Naive thymus-derived CD8-positive, alpha-beta T cell (primary cell): ENCODE data around the gene RNF207. TPM values are rescaled to one million over a fixed set of nuclear protein-coding genes. Genes with fewer than 3 reads are reported as not detected.

Experiments
- ATAC-seq, 2 donors: fragments of 150-1000 bp; cut with Tn5 transposase in 1 of 2; sonication (Bioruptor Pico), chemical (Tn5 transposase) in 1 of 2; 1 replicate in 1 of 2; 2 replicates in 1 of 2; pipeline ENCODE4 v1.10.0; 2021; ENCODE audit warnings: mild to moderate bottlenecking in 2 of 2, moderate library complexity in 2 of 2
- POLR2A ChIA-PET: fragments of 350-600 bp; sonication (Branson Sonifier 250); formaldehyde crosslinking; loops from one replicate; lab custom pipeline; 2021; ENCODE audit warnings: antibody characterized with exemption; lab: Charles Lee
- DNase-seq, 10 donors: peaks; one replicate each; pipeline versions ENCODE4 v3.0.0 to v3.0.0-alpha.2; 2020 to 2022
- H3K27ac Mint-ChIP-seq, 10 donors: one replicate each; pipeline ENCODE4 v1.8.0; 2020 to 2022; ENCODE audit warnings: mild to moderate bottlenecking in 10 of 10, mixed read lengths in 10 of 10, moderate library complexity in 4 of 10, inconsistent platforms in 1 of 10
- H3K27me3 Mint-ChIP-seq, 5 donors: one replicate each; pipeline ENCODE4 v1.8.0; 2021 to 2022; ENCODE audit warnings: mixed read lengths in 5 of 5
- H3K36me3 Mint-ChIP-seq, 3 donors: one replicate each; pipeline ENCODE4 v1.8.0; 2020 to 2022; ENCODE audit warnings: mixed read lengths in 3 of 3, mild to moderate bottlenecking in 2 of 3, inconsistent platforms in 1 of 3
- H3K4me1 Mint-ChIP-seq, 4 donors: one replicate each; pipeline ENCODE4 v1.8.0; 2021 to 2022; ENCODE audit warnings: mixed read lengths in 4 of 4
- H3K4me3 Mint-ChIP-seq, 10 donors: one replicate each; pipeline ENCODE4 v1.8.0; 2020 to 2022; ENCODE audit warnings: mild to moderate bottlenecking in 10 of 10, mixed read lengths in 10 of 10, moderate library complexity in 6 of 10, inconsistent platforms in 1 of 10
- H3K9me3 Mint-ChIP-seq, 9 donors: one replicate each; pipeline ENCODE4 v1.8.0; 2020 to 2022; ENCODE audit warnings: mixed read lengths in 9 of 9, mild to moderate bottlenecking in 3 of 9, inconsistent platforms in 1 of 9, moderate library complexity in 1 of 9
- polyA plus RNA-seq, 3 donors: library from polyadenylated mRNA; unstranded; fragments of 300-500 nt; fragmentation: Illumina TruSeq; gene quantifications; one replicate each; pipeline ENCODE4 v1.2.3, GENCODE V29; 2021
- total RNA-seq, 8 experiments: library from RNA in 2 of 8; stranded (reverse) in 2 of 8; gene quantifications; one replicate each; pipeline ENCODE4 v1.2.3 and lab custom pipeline; 2021 to 2026

RNF207 gene
- total and polyA plus RNA-seq, 5 experiments from 2014 or later: 0.36 to 0.47 TPM; not detected in 3

- H3K36me3 Mint-ChIP-seq: peaks cover 0 to 3% (median 2%) of the 10 kb centered on the region in 3 donors
- POLR2A ChIA-PET: no interaction called here
- H3K4me3 Mint-ChIP-seq: peak overlapping the region in 1 of 10 donors; percentile 22
- no peaks in the 10 kb centered on the region for H3K9me3 Mint-ChIP-seq
- no peak overlapping the region for H3K27ac Mint-ChIP-seq
- ATAC-seq (no peak), DNase-seq (no peak)
- peaks cover 3 to 13% (median 11%) of the 10 kb centered on the region in 4 donors for H3K4me1 Mint-ChIP-seq
- peaks cover 10 to 55% (median 24%) of the 10 kb centered on the region in 5 donors for H3K27me3 Mint-ChIP-seq
Measured at GRCh38 chr1:6248932-6249738, 43.2 kb downstream of the RNF207 start.

- Mint-ChIP-seq H3K4me3 (peak overlapping the region in 3 of 10 donors; percentile 22 to 53 (median 38)), H3K4me1 (peaks cover 3 to 12% (median 10%) of the 10 kb centered on the region in 4 donors)
Measured at GRCh38 chr1:6249739-6250689, 44.1 kb downstream of the RNF207 start.

GRCh38 chr1:6251233-6251632 lies 45.3 kb downstream of the RNF207 start:
- H3K36me3 Mint-ChIP-seq: peaks cover 0 to 3% (median 2%) of the 10 kb centered on the region in 3 donors
- peaks cover 3 to 10% (median 8%) of the 10 kb centered on the region in 4 donors for H3K4me1 Mint-ChIP-seq
- DNase-seq (no peak), ATAC-seq (no peak)
- POLR2A ChIA-PET: no interaction called here
- H3K4me3 Mint-ChIP-seq: no peak overlapping the region
- H3K27ac Mint-ChIP-seq: no peak overlapping the region
- H3K9me3 Mint-ChIP-seq: no peaks in the 10 kb centered on the region
- peaks cover 10 to 46% (median 21%) of the 10 kb centered on the region in 5 donors for H3K27me3 Mint-ChIP-seq

More at GRCh38 chr1:6249739-6250689, 44.1 kb downstream of the RNF207 start:
- POLR2A ChIA-PET: interaction anchor here (0.6 kb wide), 1 partner anchor 88 kb away, joined by 7 read pairs; no protein-coding TSS in a partner anchor
- ATAC-seq (no peak), DNase-seq (no peak)
- Mint-ChIP-seq H3K36me3 (peaks cover 0 to 3% (median 2%) of the 10 kb centered on the region in 3 donors), H3K27ac (no peak overlapping the region), H3K9me3 (no peaks in the 10 kb centered on the region), H3K27me3 (peaks cover 10 to 48% (median 21%) of the 10 kb centered on the region in 5 donors)

GRCh38 chr1:6251681-6252373 lies 45.9 kb downstream of the RNF207 start:
- Mint-ChIP-seq H3K4me1 (peaks cover 0 to 5% (median 2%) of the 10 kb centered on the region in 4 donors), H3K9me3 (no peaks in the 10 kb centered on the region), H3K27ac (no peak overlapping the region), H3K27me3 (peaks cover 6 to 40% (median 17%) of the 10 kb centered on the region in 5 donors), H3K4me3 (no peak overlapping the region), H3K36me3 (no peaks in the 10 kb centered on the region)
- no peak for ATAC-seq
- no peak for DNase-seq
- POLR2A ChIA-PET: interaction anchor here (0.6 kb wide), 1 partner anchor 215 kb away, joined by 3 read pairs; no protein-coding TSS in a partner anchor

- ATAC-seq: no peak
- no peak overlapping the region for H3K4me3 Mint-ChIP-seq
- DNase-seq: no peak
- POLR2A ChIA-PET: no interaction called here
- H3K4me1 Mint-ChIP-seq: peaks cover 0 to 5% (median 2%) of the 10 kb centered on the region in 4 donors
- H3K27me3 Mint-ChIP-seq: peaks cover 1 to 36% (median 14%) of the 10 kb centered on the region in 5 donors
- H3K27ac Mint-ChIP-seq: no peak overlapping the region
- no peaks in the 10 kb centered on the region for H3K9me3 Mint-ChIP-seq
- H3K36me3 Mint-ChIP-seq: no peaks in the 10 kb centered on the region
Measured at GRCh38 chr1:6252374-6252710, 46.4 kb downstream of the RNF207 start.

GRCh38 chr1:6253380-6253779 lies 47.5 kb downstream of the RNF207 start:
- no peaks in the 10 kb centered on the region for H3K36me3 Mint-ChIP-seq
- H3K4me1 Mint-ChIP-seq: peaks cover 0 to 3% (median 1%) of the 10 kb centered on the region in 4 donors
- H3K9me3 Mint-ChIP-seq: no peaks in the 10 kb centered on the region
- no peak for ATAC-seq
- POLR2A ChIA-PET: no interaction called here
- H3K27me3 Mint-ChIP-seq: peaks cover 0 to 25% (median 10%) of the 10 kb centered on the region in 5 donors
- DNase-seq: no peak
- no peak overlapping the region for H3K4me3 Mint-ChIP-seq
- no peak overlapping the region for H3K27ac Mint-ChIP-seq

- POLR2A ChIA-PET: no interaction called here
- ATAC-seq: no peak
- H3K27me3 Mint-ChIP-seq: peaks cover 0 to 23% (median 9%) of the 10 kb centered on the region in 5 donors
- no peak overlapping the region for H3K27ac Mint-ChIP-seq
- peaks cover 0 to 9% (median 3%) of the 10 kb centered on the region in 4 donors for H3K4me1 Mint-ChIP-seq
- H3K9me3 Mint-ChIP-seq: no peaks in the 10 kb centered on the region
- no peaks in the 10 kb centered on the region for H3K36me3 Mint-ChIP-seq
- no peak for DNase-seq
- no peak overlapping the region for H3K4me3 Mint-ChIP-seq
Measured at GRCh38 chr1:6254691-6255090, 48.8 kb downstream of the RNF207 start.

- POLR2A ChIA-PET: no interaction called here
- no peak for ATAC-seq
Measured at GRCh38 chr1:6256645-6257044, 50.7 kb downstream of the RNF207 start.

GRCh38 chr1:6257541-6258069 lies 51.7 kb downstream of the RNF207 start:
- POLR2A ChIA-PET: no interaction called here
- no peaks in the 10 kb centered on the region for H3K36me3 Mint-ChIP-seq
- no peak overlapping the region for H3K4me3 Mint-ChIP-seq
- peaks cover 0 to 10% (median 1%) of the 10 kb centered on the region in 5 donors for H3K27me3 Mint-ChIP-seq
- no peaks in the 10 kb centered on the region for H3K9me3 Mint-ChIP-seq
- H3K27ac Mint-ChIP-seq: no peak overlapping the region
- ATAC-seq: no peak
- peaks cover 0 to 14% (median 6%) of the 10 kb centered on the region in 4 donors for H3K4me1 Mint-ChIP-seq
- no peak for DNase-seq

More at GRCh38 chr1:6256645-6257044, 50.7 kb downstream of the RNF207 start:
- Mint-ChIP-seq H3K27me3 (peaks cover 0 to 11% (median 1%) of the 10 kb centered on the region in 5 donors), H3K4me1 (peaks cover 0 to 11% (median 5%) of the 10 kb centered on the region in 4 donors), H3K36me3 (no peaks in the 10 kb centered on the region), H3K27ac (no peak overlapping the region), H3K9me3 (no peaks in the 10 kb centered on the region), H3K4me3 (no peak overlapping the region)
- no peak for DNase-seq

GRCh38 chr1:6258675-6259074 lies 52.8 kb downstream of the RNF207 start:
- ATAC-seq: no peak
- Mint-ChIP-seq H3K9me3 (no peaks in the 10 kb centered on the region), H3K4me1 (peaks cover 0 to 14% (median 6%) of the 10 kb centered on the region in 4 donors), H3K27ac (no peak overlapping the region), H3K36me3 (no peaks in the 10 kb centered on the region), H3K4me3 (peak overlapping the region in 5 of 10 donors; percentile 56 to 80 (median 64)), H3K27me3 (peaks cover 0 to 10% (median 1%) of the 10 kb centered on the region in 5 donors)
- POLR2A ChIA-PET: no interaction called here
- no peak for DNase-seq

- H3K9me3 Mint-ChIP-seq: no peaks in the 10 kb centered on the region
- DNase-seq (peak; percentile 66 to 86 (median 76)), ATAC-seq (peak; percentile 71 to 84)
- H3K4me1 Mint-ChIP-seq: peaks cover 0 to 14% (median 6%) of the 10 kb centered on the region in 4 donors
- peak overlapping the region; percentile 48 to 80 (median 64) for H3K4me3 Mint-ChIP-seq
- peaks cover 0 to 10% (median 1%) of the 10 kb centered on the region in 5 donors for H3K27me3 Mint-ChIP-seq
- H3K36me3 Mint-ChIP-seq: no peaks in the 10 kb centered on the region
- peak overlapping the region in 1 of 10 donors; percentile 9 for H3K27ac Mint-ChIP-seq
- POLR2A ChIA-PET: interaction anchor here (1.1 to 1.2 kb wide), 2 partner anchors 13 to 320 kb away, joined by 4 read pairs; partner anchors contain the start of gene ZBTB48
Measured at GRCh38 chr1:6259491-6260362, 53.8 kb downstream of the RNF207 start.
